ENCODE measurements around the gene OR4C46. TPM values are rescaled to one million over a fixed set of nuclear protein-coding genes. Genes with fewer than 3 reads are reported as not detected.

The OR4C46 gene
- total RNA-seq, result not detected in 2 replicates

GRCh38 chr11:54603898-54604297 lies at the start of gene OR4C46:
Gene OR4C46 (minus strand): TSS chr11:54603998. CDS start chr11:54603998, 0 bp downstream.

Other genes starting within 250 kb of the OR4C46 start
- not detected in 2 replicates for gene OR4A5, start 102.8 kb upstream of the OR4C46 start, total RNA-seq

Measured in hair follicular keratinocyte (primary cell).